ENCODE measurements around the gene ZNF80.

Gene ZNF80

GRCh38 chr3:114234745-114235144, 2.6 kb downstream of the ZNF80 start:
- Mint-ChIP-seq H3K4me3 (peak overlapping the region; percentile 56), H3K27me3 (no peaks in the 10 kb centered on the region), H3K27ac (peak overlapping the region; percentile 89), H3K4me1 (ENCODE audit: low read depth) (peaks cover 70% of the 10 kb centered on the region), H3K9me3 (ENCODE audit: low read depth) (no peaks in the 10 kb centered on the region), H3K36me3 (peaks cover 6% of the 10 kb centered on the region)

- Mint-ChIP-seq H3K36me3 (peaks cover 10% of the 10 kb centered on the region), H3K4me3 (peak overlapping the region; percentile 54), H3K9me3 (ENCODE audit: low read depth) (no peaks in the 10 kb centered on the region), H3K27me3 (no peaks in the 10 kb centered on the region), H3K27ac (peak overlapping the region; percentile 94), H3K4me1 (ENCODE audit: low read depth) (peaks cover 90% of the 10 kb centered on the region)
These were observed 5.8 kb downstream of the ZNF80 start for GRCh38 chr3:114231616-114232015.

GRCh38 chr3:114227076-114227475, 10.3 kb downstream of the ZNF80 start:
- peaks cover 4% of the 10 kb centered on the region for H3K9me3 Mint-ChIP-seq (ENCODE audit: low read depth)
- H3K27me3 Mint-ChIP-seq = no peaks in the 10 kb centered on the region
- peaks cover 91% of the 10 kb centered on the region for H3K4me1 Mint-ChIP-seq (ENCODE audit: low read depth)
- peak overlapping the region; percentile 97 for H3K27ac Mint-ChIP-seq
- H3K4me3 Mint-ChIP-seq = peak overlapping the region; percentile 71
- peaks cover 29% of the 10 kb centered on the region for H3K36me3 Mint-ChIP-seq

- peaks cover 91% of the 10 kb centered on the region for H3K4me1 Mint-ChIP-seq (ENCODE audit: low read depth)
- peaks cover 4% of the 10 kb centered on the region for H3K9me3 Mint-ChIP-seq (ENCODE audit: low read depth)
- peak overlapping the region; percentile 71 for H3K4me3 Mint-ChIP-seq
- no peaks in the 10 kb centered on the region for H3K27me3 Mint-ChIP-seq
- H3K27ac Mint-ChIP-seq = peak overlapping the region; percentile 97
- H3K36me3 Mint-ChIP-seq = peaks cover 31% of the 10 kb centered on the region
These were observed 11.1 kb downstream of the ZNF80 start for GRCh38 chr3:114226313-114226712.

GRCh38 chr3:114223143-114223542, 14.2 kb downstream of the ZNF80 start:
- Mint-ChIP-seq H3K9me3 (ENCODE audit: low read depth) (peaks cover 4% of the 10 kb centered on the region), H3K27ac (peak overlapping the region; percentile 97), H3K27me3 (no peaks in the 10 kb centered on the region), H3K4me1 (ENCODE audit: low read depth) (peaks cover 84% of the 10 kb centered on the region), H3K4me3 (peak overlapping the region; percentile 59), H3K36me3 (peaks cover 33% of the 10 kb centered on the region)

GRCh38 chr3:114221881-114222264, 15.5 kb downstream of the ZNF80 start:
- H3K27me3 Mint-ChIP-seq = no peaks in the 10 kb centered on the region
- peak overlapping the region; percentile 97 for H3K27ac Mint-ChIP-seq
- H3K4me1 Mint-ChIP-seq (ENCODE audit: low read depth) = peaks cover 72% of the 10 kb centered on the region
- peak overlapping the region; percentile 4 for H3K4me3 Mint-ChIP-seq
- H3K36me3 Mint-ChIP-seq = peaks cover 30% of the 10 kb centered on the region
- peaks cover 4% of the 10 kb centered on the region for H3K9me3 Mint-ChIP-seq (ENCODE audit: low read depth)

GRCh38 chr3:114221165-114221880, 16.1 kb downstream of the ZNF80 start:
- peaks cover 4% of the 10 kb centered on the region for H3K9me3 Mint-ChIP-seq (ENCODE audit: low read depth)
- H3K4me3 Mint-ChIP-seq = peak overlapping the region; percentile 32
- peaks cover 29% of the 10 kb centered on the region for H3K36me3 Mint-ChIP-seq
- peaks cover 67% of the 10 kb centered on the region for H3K4me1 Mint-ChIP-seq (ENCODE audit: low read depth)
- H3K27me3 Mint-ChIP-seq = no peaks in the 10 kb centered on the region
- peak overlapping the region; percentile 97 for H3K27ac Mint-ChIP-seq

GRCh38 chr3:114219741-114220140, 17.6 kb downstream of the ZNF80 start:
- peak overlapping the region; percentile 83 for H3K27ac Mint-ChIP-seq
- peaks cover 18% of the 10 kb centered on the region for H3K36me3 Mint-ChIP-seq
- H3K4me1 Mint-ChIP-seq (ENCODE audit: low read depth) = peaks cover 52% of the 10 kb centered on the region
- H3K4me3 Mint-ChIP-seq = no peak overlapping the region
- no peaks in the 10 kb centered on the region for H3K27me3 Mint-ChIP-seq
- peaks cover 4% of the 10 kb centered on the region for H3K9me3 Mint-ChIP-seq (ENCODE audit: low read depth)

- no peaks in the 10 kb centered on the region for H3K27me3 Mint-ChIP-seq
- H3K36me3 Mint-ChIP-seq = peaks cover 12% of the 10 kb centered on the region
- H3K9me3 Mint-ChIP-seq (ENCODE audit: low read depth) = no peaks in the 10 kb centered on the region
- H3K27ac Mint-ChIP-seq = peak overlapping the region; percentile 82
- peaks cover 42% of the 10 kb centered on the region for H3K4me1 Mint-ChIP-seq (ENCODE audit: low read depth)
- peak overlapping the region; percentile 21 for H3K4me3 Mint-ChIP-seq
These were observed 18.7 kb downstream of the ZNF80 start for GRCh38 chr3:114218578-114219185.

GRCh38 chr3:114218006-114218405, 19.4 kb downstream of the ZNF80 start:
- Mint-ChIP-seq H3K27me3 (no peaks in the 10 kb centered on the region), H3K27ac (no peak overlapping the region), H3K36me3 (peaks cover 10% of the 10 kb centered on the region), H3K9me3 (ENCODE audit: low read depth) (no peaks in the 10 kb centered on the region), H3K4me3 (peak overlapping the region; percentile 24), H3K4me1 (ENCODE audit: low read depth) (peaks cover 37% of the 10 kb centered on the region)

GRCh38 chr3:114217266-114217665, 20.1 kb downstream of the ZNF80 start:
- H3K27ac Mint-ChIP-seq = no peak overlapping the region
- H3K9me3 Mint-ChIP-seq (ENCODE audit: low read depth) = no peaks in the 10 kb centered on the region
- H3K4me3 Mint-ChIP-seq = peak overlapping the region; percentile 24
- peaks cover 10% of the 10 kb centered on the region for H3K36me3 Mint-ChIP-seq
- H3K27me3 Mint-ChIP-seq = no peaks in the 10 kb centered on the region
- H3K4me1 Mint-ChIP-seq (ENCODE audit: low read depth) = peaks cover 30% of the 10 kb centered on the region

- H3K27me3 Mint-ChIP-seq = no peaks in the 10 kb centered on the region
- H3K4me1 Mint-ChIP-seq (ENCODE audit: low read depth) = peaks cover 27% of the 10 kb centered on the region
- H3K27ac Mint-ChIP-seq = no peak overlapping the region
- H3K9me3 Mint-ChIP-seq (ENCODE audit: low read depth) = no peaks in the 10 kb centered on the region
- H3K36me3 Mint-ChIP-seq = peaks cover 6% of the 10 kb centered on the region
- no peak overlapping the region for H3K4me3 Mint-ChIP-seq
These were observed 21.0 kb downstream of the ZNF80 start for GRCh38 chr3:114216186-114216970.

- Mint-ChIP-seq H3K4me1 (ENCODE audit: low read depth) (peaks cover 11% of the 10 kb centered on the region), H3K27ac (no peak overlapping the region), H3K27me3 (no peaks in the 10 kb centered on the region), H3K4me3 (no peak overlapping the region), H3K9me3 (ENCODE audit: low read depth) (no peaks in the 10 kb centered on the region), H3K36me3 (peaks cover 6% of the 10 kb centered on the region)
These were observed 22.6 kb downstream of the ZNF80 start for GRCh38 chr3:114214542-114215341.

GRCh38 chr3:114213627-114214541, 23.5 kb downstream of the ZNF80 start:
- Mint-ChIP-seq H3K27ac (no peak overlapping the region), H3K4me1 (ENCODE audit: low read depth) (peaks cover 6% of the 10 kb centered on the region), H3K27me3 (no peaks in the 10 kb centered on the region), H3K4me3 (no peak overlapping the region), H3K9me3 (ENCODE audit: low read depth) (no peaks in the 10 kb centered on the region), H3K36me3 (peaks cover 5% of the 10 kb centered on the region)
